Measurements from ENCODE around the gene SELENOW. TPM values are rescaled to one million over a fixed set of nuclear protein-coding genes. Genes with fewer than 3 reads are reported as not detected.
A peak's percentile ranks its signal among the peaks of the same experiment; 100 is the strongest.

The SELENOW gene
- total RNA-seq, 2 experiments from 2014 or later, result 71.6 TPM

GRCh38 chr19:47756953-47757608, 21.4 kb upstream of the SELENOW start:
- no peaks in the 10 kb centered on the region for H3K9me3 Mint-ChIP-seq
- no peak overlapping the region for H3K4me3 Mint-ChIP-seq
- TF ChIP-seq, protein P1, sequence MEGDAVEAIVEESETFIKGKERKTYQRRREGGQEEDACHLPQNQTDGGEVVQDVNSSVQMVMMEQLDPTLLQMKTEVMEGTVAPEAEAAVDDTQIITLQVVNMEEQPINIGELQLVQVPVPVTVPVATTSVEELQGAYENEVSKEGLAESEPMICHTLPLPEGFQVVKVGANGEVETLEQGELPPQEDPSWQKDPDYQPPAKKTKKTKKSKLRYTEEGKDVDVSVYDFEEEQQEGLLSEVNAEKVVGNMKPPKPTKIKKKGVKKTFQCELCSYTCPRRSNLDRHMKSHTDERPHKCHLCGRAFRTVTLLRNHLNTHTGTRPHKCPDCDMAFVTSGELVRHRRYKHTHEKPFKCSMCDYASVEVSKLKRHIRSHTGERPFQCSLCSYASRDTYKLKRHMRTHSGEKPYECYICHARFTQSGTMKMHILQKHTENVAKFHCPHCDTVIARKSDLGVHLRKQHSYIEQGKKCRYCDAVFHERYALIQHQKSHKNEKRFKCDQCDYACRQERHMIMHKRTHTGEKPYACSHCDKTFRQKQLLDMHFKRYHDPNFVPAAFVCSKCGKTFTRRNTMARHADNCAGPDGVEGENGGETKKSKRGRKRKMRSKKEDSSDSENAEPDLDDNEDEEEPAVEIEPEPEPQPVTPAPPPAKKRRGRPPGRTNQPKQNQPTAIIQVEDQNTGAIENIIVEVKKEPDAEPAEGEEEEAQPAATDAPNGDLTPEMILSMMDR (IDR thresholded peaks at IDR 0.05), result no peak
- DNase-seq (no peak), ATAC-seq (ENCODE audit: poor library complexity) (no peak)
- intact Hi-C loops (cut with DNase I, micrococcal nuclease), result no loop called here
- Histone ChIP-seq H3K27me3 (ENCODE audit: control insufficient read depth in 1 of 2, insufficient read depth in 2 of 2, low read length in 2 of 2) (no peaks in the 10 kb centered on the region), H3K27ac (ENCODE audit: low read depth in 1 of 2, low read length in 2 of 2) (no peak overlapping the region), H3K4me1 (ENCODE audit: insufficient read depth, low read length) (peaks cover 7% of the 10 kb centered on the region), H3K4me3 (ENCODE audit: low read length) (no peak overlapping the region), H3K9me3 (ENCODE audit: control insufficient read depth in 1 of 2, insufficient read depth in 1 of 2, low read length in 2 of 2) (no peaks in the 10 kb centered on the region), H3K36me3 (ENCODE audit: insufficient read depth, low read length) (peaks cover 62% of the 10 kb centered on the region)
- no peaks in the 10 kb centered on the region for H3K27me3 Mint-ChIP-seq
- H3K27ac Mint-ChIP-seq, result peak overlapping the region; percentile 12
- ChIA-PET CTCF (no interaction called here), POLR2A (interaction anchor here (0.7 kb wide), 1 partner anchor 300 kb away, joined by 3 read pairs; no protein-coding TSS in a partner anchor)
- peaks cover 63% of the 10 kb centered on the region for H3K36me3 Mint-ChIP-seq (ENCODE audit: low read depth)
- peaks cover 18% of the 10 kb centered on the region for H3K4me1 Mint-ChIP-seq (ENCODE audit: low read depth)

- no peak for ATAC-seq (ENCODE audit: poor library complexity)
- peaks cover 55% of the 10 kb centered on the region for H3K36me3 ChIP-seq (ENCODE audit: insufficient read depth, low read length)
- peak overlapping the region; percentile 37 for H3K27ac Mint-ChIP-seq
These were observed 20.7 kb upstream of the SELENOW start for GRCh38 chr19:47757617-47758442.

DNA sequence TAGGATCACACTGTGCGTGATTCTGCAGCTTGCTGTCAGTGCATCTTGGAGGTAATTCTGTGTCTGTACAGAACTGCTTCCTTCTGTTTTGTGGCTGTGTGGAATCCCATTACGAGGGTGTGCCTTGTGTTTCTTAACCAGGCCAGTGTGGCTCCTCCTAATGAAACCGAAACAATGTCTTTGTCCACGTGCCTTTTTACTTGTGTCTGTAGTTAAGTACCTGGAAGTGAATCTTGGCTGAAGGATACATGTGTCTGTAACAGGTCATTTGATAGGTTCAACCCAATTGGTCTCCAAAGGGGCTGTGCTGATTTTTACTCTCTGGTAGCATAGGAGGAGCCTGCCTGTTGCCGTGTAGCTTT, 20.1 kb upstream of the SELENOW start:
- peaks cover 50% of the 10 kb centered on the region for H3K36me3 Mint-ChIP-seq (ENCODE audit: low read depth)
- H3K9me3 Mint-ChIP-seq, result no peaks in the 10 kb centered on the region
- ChIA-PET POLR2A (interaction anchor here (1.9 kb wide), 1 partner anchor 13 kb away, joined by 6 read pairs; the partner anchor contains the start of gene NOP53), CTCF (no interaction called here)
- H3K9me3 ChIP-seq (ENCODE audit: control insufficient read depth in 1 of 2, insufficient read depth in 1 of 2, low read length in 2 of 2), result no peaks in the 10 kb centered on the region
- no peaks in the 10 kb centered on the region for H3K27me3 ChIP-seq (ENCODE audit: control insufficient read depth in 1 of 2, insufficient read depth in 2 of 2, low read length in 2 of 2)
- peaks cover 5% of the 10 kb centered on the region for H3K4me1 Mint-ChIP-seq (ENCODE audit: low read depth)
- H3K36me3 ChIP-seq (ENCODE audit: insufficient read depth, low read length), result peaks cover 49% of the 10 kb centered on the region
- TF ChIP-seq, protein P1 (IDR thresholded peaks at IDR 0.05), result no peak
- no peaks in the 10 kb centered on the region for H3K4me1 ChIP-seq (ENCODE audit: insufficient read depth, low read length)
- intact Hi-C loops (cut with DNase I, micrococcal nuclease), result no loop called here
- H3K27ac Mint-ChIP-seq, result peak overlapping the region; percentile 37
- H3K27me3 Mint-ChIP-seq, result no peaks in the 10 kb centered on the region
- H3K4me3 Mint-ChIP-seq, result no peak overlapping the region
- H3K27ac ChIP-seq (ENCODE audit: low read depth in 1 of 2, low read length in 2 of 2), result no peak overlapping the region
- no peak overlapping the region for H3K4me3 ChIP-seq (ENCODE audit: low read length)
- ATAC-seq (ENCODE audit: poor library complexity), result no peak
- DNase-seq, result no peak

More at GRCh38 chr19:47757617-47758442, 20.7 kb upstream of the SELENOW start:
- peaks cover 56% of the 10 kb centered on the region for H3K36me3 Mint-ChIP-seq (ENCODE audit: low read depth)
- no peak overlapping the region for H3K4me3 Mint-ChIP-seq
- no peak overlapping the region for H3K27ac ChIP-seq (ENCODE audit: low read depth in 1 of 2, low read length in 2 of 2)
- H3K27me3 Mint-ChIP-seq, result no peaks in the 10 kb centered on the region
- no peak for DNase-seq
- H3K4me1 Mint-ChIP-seq (ENCODE audit: low read depth), result peaks cover 11% of the 10 kb centered on the region
- ChIA-PET POLR2A (interaction anchor here (0.7 to 1.9 kb wide), 2 partner anchors 13 to 300 kb away, joined by 3 to 6 read pairs; partner anchors contain the start of gene NOP53), CTCF (no interaction called here)
- H3K9me3 Mint-ChIP-seq, result no peaks in the 10 kb centered on the region
- H3K4me1 ChIP-seq (ENCODE audit: insufficient read depth, low read length), result no peaks in the 10 kb centered on the region
- no peaks in the 10 kb centered on the region for H3K27me3 ChIP-seq (ENCODE audit: control insufficient read depth in 1 of 2, insufficient read depth in 2 of 2, low read length in 2 of 2)
- no peak overlapping the region for H3K4me3 ChIP-seq (ENCODE audit: low read length)
- TF ChIP-seq, protein P1 (IDR thresholded peaks at IDR 0.05), result no peak
- no peaks in the 10 kb centered on the region for H3K9me3 ChIP-seq (ENCODE audit: control insufficient read depth in 1 of 2, insufficient read depth in 1 of 2, low read length in 2 of 2)
- intact Hi-C loops (cut with DNase I, micrococcal nuclease), result no loop called here
